ENCODE results near the gene SAV1.

SAV1 gene

DNA sequence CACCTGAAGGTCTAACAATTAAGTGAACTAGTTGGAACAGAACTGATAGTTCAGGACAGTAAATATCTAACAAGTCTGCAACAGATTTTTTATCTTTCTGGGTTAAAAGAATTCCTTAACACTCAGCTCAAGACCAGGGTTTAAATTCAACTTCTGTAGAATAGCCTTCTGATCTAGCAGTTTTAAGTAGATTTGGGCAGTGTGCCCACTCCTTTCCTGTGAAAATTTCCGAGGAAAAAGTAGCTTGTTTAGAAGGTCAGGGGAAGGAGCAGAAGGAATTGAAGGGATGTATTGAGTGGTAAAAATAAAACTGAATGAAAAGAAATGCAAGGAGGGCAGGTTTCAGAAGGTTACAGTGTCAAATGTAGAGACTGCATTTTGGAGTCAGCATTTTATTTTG is 62.3 kb downstream of the SAV1 start:
- DNase-seq = no peak

DNA sequence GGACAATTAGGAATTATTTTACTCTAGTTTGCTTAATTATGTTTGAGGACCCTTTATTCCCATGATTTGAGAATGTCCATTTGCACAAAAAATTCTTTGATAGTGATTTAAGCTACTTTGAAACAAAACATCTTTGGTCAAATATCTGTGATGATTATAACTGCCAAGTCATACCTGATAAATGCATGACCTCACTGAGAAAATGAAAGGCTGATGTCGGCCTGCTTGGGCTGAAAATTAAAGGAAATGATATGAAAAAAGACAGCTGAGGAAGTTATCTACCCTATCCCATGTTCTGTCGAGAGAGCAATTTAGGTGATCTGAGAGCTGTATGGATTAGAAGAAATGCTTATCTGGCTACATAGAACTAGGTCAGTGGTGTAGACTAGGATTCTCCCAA is 64.5 kb downstream of the SAV1 start:
- no peak for DNase-seq

DNA sequence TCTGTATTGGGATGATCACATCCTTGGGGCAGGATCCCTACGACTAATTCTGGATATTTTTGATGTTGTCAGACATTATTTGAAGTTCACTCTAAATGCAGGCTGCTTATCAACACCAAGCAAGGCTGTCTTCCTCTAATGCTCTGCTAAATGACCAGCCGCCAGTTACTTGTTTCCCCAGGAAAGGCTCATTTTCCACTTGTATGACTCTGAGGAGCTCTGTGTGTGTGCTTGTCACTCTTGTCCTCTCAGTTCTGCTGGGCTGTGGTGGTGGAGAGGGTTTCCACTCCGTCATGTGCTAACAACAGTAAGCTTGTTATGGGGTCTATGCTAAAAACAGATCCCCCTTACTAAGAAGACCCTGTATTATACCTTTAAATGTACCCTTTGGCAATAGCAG is 66.1 kb downstream of the SAV1 start:
- no peak for DNase-seq

DNA sequence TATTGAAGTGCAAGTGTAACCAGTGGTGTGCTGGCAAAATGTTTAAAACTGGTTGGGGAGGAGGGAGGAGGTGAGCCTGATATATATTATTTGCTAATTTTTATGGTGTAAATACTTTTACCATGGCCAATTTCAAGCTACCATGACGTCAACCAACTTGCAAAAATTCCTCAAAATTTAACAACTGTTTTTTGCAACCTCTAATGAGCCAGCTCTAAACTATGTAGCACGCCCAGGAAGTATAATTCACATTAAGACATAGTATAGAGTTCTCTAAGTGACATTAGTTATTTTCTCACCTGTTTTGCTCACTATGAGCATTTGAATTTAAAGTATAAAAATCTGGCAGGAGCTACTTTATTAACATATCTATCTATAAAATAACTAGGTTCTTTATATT is 66.7 kb downstream of the SAV1 start:
- DNase-seq = no peak

DNA sequence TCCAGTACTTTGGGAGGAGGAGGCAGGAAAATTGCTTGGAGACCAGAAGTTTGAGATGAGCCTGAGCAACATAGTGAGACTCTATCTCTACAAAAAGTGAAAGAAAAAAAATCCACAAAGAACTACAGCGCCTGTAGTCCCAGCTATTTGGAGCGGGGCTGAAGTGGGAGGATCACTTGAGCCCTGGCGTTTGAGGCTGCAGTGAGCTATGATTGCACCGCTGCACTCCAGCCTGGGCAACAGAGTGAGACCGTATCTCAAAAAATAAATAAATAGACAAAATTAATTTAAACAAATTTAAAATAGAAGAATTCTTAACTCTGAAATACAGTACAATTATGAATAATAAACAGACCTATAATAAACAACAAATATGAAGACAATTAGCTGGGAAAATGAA is 67.3 kb downstream of the SAV1 start:
- no peak for DNase-seq

DNA sequence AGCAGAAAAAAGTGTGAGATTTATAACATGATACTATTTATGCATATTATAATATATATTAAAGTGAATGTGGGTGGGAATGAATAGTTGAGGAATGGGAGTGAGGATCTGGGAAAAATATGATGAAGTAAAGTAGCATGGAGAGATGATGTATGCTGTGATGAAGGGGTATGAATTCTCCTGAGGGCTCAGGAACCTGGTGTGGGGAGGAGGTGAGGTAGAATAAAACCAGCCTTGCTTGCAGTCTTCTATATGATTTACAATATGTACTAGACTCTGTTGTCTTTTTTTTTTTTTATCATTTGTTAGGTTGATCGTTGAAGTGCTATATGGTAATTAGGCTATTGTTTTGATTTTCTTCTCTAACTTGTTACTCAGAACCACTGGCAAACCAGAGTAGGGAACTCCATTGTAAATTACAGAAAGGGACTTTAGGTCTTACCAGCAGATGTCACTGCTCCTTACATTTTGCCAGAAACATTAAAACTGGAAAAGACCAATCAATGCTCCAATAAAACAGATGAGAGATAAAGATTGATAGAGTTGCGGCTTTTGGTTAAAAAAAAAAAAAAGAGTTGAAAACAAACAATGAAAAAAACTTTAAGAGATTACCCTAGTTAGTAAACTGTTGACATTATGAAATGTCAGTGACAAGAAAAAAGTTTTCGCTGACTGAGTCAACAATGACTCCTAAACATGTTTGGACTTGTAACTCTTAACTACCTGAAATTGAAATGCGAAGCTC is 68.2 kb downstream of the SAV1 start:
- DNase-seq = no peak

DNA sequence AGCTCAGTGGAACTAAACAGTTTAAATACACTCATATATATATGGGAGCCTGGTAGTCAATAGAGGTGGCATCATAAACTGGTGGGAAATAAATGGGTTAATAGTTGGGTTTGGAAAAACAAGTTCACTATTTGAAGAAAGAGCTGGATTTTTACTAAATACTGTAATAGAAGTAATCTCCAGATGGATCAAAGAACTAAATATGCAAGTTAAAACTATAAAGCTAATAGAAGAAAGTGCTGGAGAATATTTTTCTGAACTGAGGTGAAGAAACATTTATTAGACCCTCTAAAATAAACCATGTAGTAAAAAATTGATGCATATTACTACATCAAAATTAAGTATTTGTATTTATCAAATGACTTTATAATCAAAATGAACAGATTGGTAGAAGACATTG is 69.3 kb downstream of the SAV1 start:
- DNase-seq = no peak

DNA sequence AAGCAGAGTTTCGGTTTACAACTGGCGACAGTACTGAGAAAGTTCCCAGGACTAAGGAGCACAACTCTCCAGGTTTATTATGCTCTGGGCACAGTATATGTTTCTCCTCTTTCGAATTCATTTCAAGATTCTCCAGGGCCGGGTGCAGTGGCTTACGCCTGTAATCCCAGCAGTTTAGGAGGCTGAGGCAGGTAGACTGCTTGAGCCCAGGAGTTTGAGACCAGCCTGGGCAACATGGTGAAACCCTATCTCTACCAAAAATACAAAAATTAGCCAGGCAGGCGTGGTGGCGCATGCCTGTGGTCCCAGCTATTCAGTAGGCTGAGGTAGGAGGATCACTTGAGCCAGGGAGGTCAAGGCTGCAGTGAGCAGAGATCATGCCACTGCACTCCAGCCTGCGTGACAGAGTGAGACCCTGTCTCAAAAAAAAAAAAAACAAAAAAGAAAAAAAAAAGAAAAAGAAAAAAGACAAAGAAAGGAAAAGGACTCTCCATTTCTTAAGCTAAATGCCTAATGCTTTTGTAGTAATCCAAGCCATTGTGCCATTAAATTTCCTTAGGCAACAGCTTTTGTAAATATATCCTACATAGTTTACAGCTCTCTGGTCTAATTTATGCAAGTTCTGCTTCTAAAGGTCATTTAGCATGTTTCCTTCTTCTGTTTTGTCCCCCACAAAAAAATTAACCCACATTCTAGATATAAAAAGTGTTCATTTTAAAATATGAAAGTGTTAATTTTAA is 73.4 kb downstream of the SAV1 start:
- DNase-seq = no peak

DNA sequence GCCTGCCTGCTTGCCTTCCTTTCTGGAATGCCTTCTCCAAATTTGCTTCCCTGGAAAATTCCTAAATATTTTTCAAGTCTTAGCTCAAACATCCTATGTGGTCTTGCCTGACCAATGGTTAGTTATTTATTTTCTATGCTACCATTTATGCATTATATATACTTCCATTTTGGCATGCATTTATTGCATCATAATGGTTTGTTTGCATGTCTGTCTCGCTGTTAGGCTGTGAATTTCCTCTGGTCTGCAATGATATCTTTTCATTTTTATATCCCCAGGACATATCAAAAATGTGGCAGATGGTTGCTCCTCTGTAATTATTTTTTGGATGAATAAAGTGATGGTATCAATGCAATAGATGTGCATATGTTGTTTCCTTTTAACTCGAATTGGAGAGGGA is 77.6 kb downstream of the SAV1 start:
- DNase-seq = no peak
